Hepatocyte (in vitro differentiated cells): ENCODE data around the gene ADGRA3. TPM values are rescaled to one million over a fixed set of nuclear protein-coding genes. Genes with fewer than 3 reads are reported as not detected.
A peak's percentile ranks its signal among the peaks of the same experiment; 100 is the strongest.

ENCODE experiments used
- DNase-seq: peaks from one replicate; pipeline ENCODE4 v3.0.0-alpha.2; 2016; ENCODE audit warnings: low spot score
- H2AFZ ChIP-seq: fragments of 200-600 bp; sonication (generic); 2 replicates; pipeline ENCODE4 v1.6.0; 2016; ENCODE audit warnings: antibody characterized with exemption, mild to moderate bottlenecking
- H3K27ac ChIP-seq: fragments of 200-600 bp; sonication (generic); 2 replicates; pipeline ENCODE4 v1.5.1; 2016; ENCODE audit warnings: mild to moderate bottlenecking
- H3K27me3 ChIP-seq: fragments of 200-600 bp; sonication (generic); 2 replicates; pipeline ENCODE4 v1.6.1; 2016
- H3K36me3 ChIP-seq: fragments of 200-600 bp; sonication (generic); replicated peaks from 2 replicates; pipeline ENCODE4 v1.5.1; 2016; ENCODE audit warnings: low read depth; ENCODE audit not compliant: insufficient read depth
- H3K4me1 ChIP-seq: fragments of 200-600 bp; sonication (generic); 2 replicates; pipeline ENCODE4 v1.5.1; 2016; ENCODE audit warnings: mild to moderate bottlenecking, moderate library complexity; ENCODE audit not compliant: insufficient read depth
- H3K4me2 ChIP-seq: fragments of 200-600 bp; sonication (generic); 2 replicates; pipeline ENCODE4 v1.6.0; 2016
- H3K4me3 ChIP-seq: fragments of 200-600 bp; sonication (generic); 2 replicates; pipeline ENCODE4 v1.5.1; 2016; ENCODE audit warnings: mild to moderate bottlenecking
- H3K79me2 ChIP-seq: fragments of 200-600 bp; sonication (generic); 2 replicates; pipeline ENCODE4 v1.6.0; 2017; ENCODE audit warnings: mild to moderate bottlenecking
- H3K9me2 ChIP-seq: fragments of 200-600 bp; sonication (generic); replicated peaks from 2 replicates; pipeline ENCODE4 v1.6.0; 2017; ENCODE audit warnings: mild to moderate bottlenecking; ENCODE audit not compliant: insufficient read depth
- H3K9me3 ChIP-seq: fragments of 200-600 bp; sonication (generic); 2 replicates; pipeline ENCODE4 v1.5.1; 2016; ENCODE audit warnings: low read depth, mild to moderate bottlenecking
- H4K20me1 ChIP-seq: fragments of 200-600 bp; sonication (generic); 2 replicates; pipeline ENCODE4 v1.6.0; 2016; ENCODE audit warnings: mild to moderate bottlenecking; ENCODE audit not compliant: insufficient read depth, poor library complexity, severe bottlenecking
- CTCF ChIP-seq: fragments of 200-600 bp; sonication (generic); IDR thresholded peaks from 2 replicates; pipeline ENCODE4 v1.5.1; 2016; ENCODE audit warnings: antibody characterized with exemption, mild to moderate bottlenecking; ENCODE audit not compliant: poor library complexity
- EZH2 ChIP-seq: fragments of 200-600 bp; sonication (generic); IDR thresholded peaks from 2 replicates; pipeline ENCODE4 v1.6.1; 2016; ENCODE audit warnings: antibody characterized with exemption, mild to moderate bottlenecking, borderline replicate concordance
- EZH2phosphoT487 ChIP-seq: fragments of 200-600 bp; sonication (generic); IDR thresholded peaks from one replicate; pipeline ENCODE4 v1.6.1; 2018; ENCODE audit warnings: antibody characterized with exemption, mild to moderate bottlenecking, low read depth, moderate library complexity; ENCODE audit not compliant: unreplicated experiment, severe bottlenecking
- WGBS: methylation state at CpG from one replicate; pipeline ENCODE4 v1.1.6; 2016; ENCODE audit warnings: low lambda C conversion rate; ENCODE audit errors: missing lambda C conversion rate; 5-methylcytosine and 5-hydroxymethylcytosine counted together
- polyA plus RNA-seq: library from polyadenylated mRNA; unstranded; fragments of >200 nt; fragmentation: Nextera tagmentation; extraction: Ambion mirVana; gene quantifications from 2 replicates; pipeline ENCODE4 v1.2.1, GENCODE V29; 2016
- total RNA-seq: library from RNA; depleted of rRNA; stranded (reverse); fragments of >200 nt; gene quantifications from 2 replicates; pipeline ENCODE4 v1.2.3, GENCODE V29; 2014

Gene ADGRA3
- total and polyA plus RNA-seq, 2 experiments from 2014 or later = 21.2 to 61.6 TPM

GRCh38 chr4:22435652-22436051, 80.2 kb downstream of the ADGRA3 start:
- H3K4me3 ChIP-seq = no peak overlapping the region
- no peak overlapping the region for H3K27ac ChIP-seq
- peak; percentile 14 for DNase-seq

GRCh38 chr4:22434895-22435294, 81.0 kb downstream of the ADGRA3 start:
- H3K79me2 ChIP-seq = no peaks in the 10 kb centered on the region
- H3K36me3 ChIP-seq = no peaks in the 10 kb centered on the region
- H3K4me3 ChIP-seq = no peak overlapping the region
- 21% methylated on average over 6 of the region's 6 CpGs for WGBS
- no peaks in the 10 kb centered on the region for H4K20me1 ChIP-seq
- no peaks in the 10 kb centered on the region for H3K9me3 ChIP-seq
- H3K9me2 ChIP-seq = no peaks in the 10 kb centered on the region
- TF ChIP-seq EZH2phosphoT487 (no peak), CTCF (peak; percentile 54), EZH2 (no peak)
- no peak overlapping the region for H3K4me2 ChIP-seq
- H3K27ac ChIP-seq = no peak overlapping the region
- H2AFZ ChIP-seq = no peak overlapping the region
- no peaks in the 10 kb centered on the region for H3K27me3 ChIP-seq
- DNase-seq = peak; percentile 76
- no peaks in the 10 kb centered on the region for H3K4me1 ChIP-seq

More at GRCh38 chr4:22435652-22436051, 80.2 kb downstream of the ADGRA3 start:
- no peaks in the 10 kb centered on the region for H3K36me3 ChIP-seq
- no peak overlapping the region for H3K4me2 ChIP-seq
- TF ChIP-seq EZH2phosphoT487 = no peak
- TF ChIP-seq CTCF = no peak
- TF ChIP-seq EZH2 = no peak
- no peaks in the 10 kb centered on the region for H3K27me3 ChIP-seq
- H3K9me2 ChIP-seq = no peaks in the 10 kb centered on the region
- no peaks in the 10 kb centered on the region for H3K9me3 ChIP-seq
- H3K4me1 ChIP-seq = no peaks in the 10 kb centered on the region
- H4K20me1 ChIP-seq = no peaks in the 10 kb centered on the region
- no peak overlapping the region for H2AFZ ChIP-seq
- 27% methylated on average over 2 of the region's 2 CpGs for whole genome bisulfite sequencing
- H3K79me2 ChIP-seq = no peaks in the 10 kb centered on the region

GRCh38 chr4:22430626-22431025, 85.2 kb downstream of the ADGRA3 start:
- Histone ChIP-seq H3K9me3 (no peaks in the 10 kb centered on the region), H3K36me3 (no peaks in the 10 kb centered on the region), H3K9me2 (no peaks in the 10 kb centered on the region), H3K27ac (no peak overlapping the region), H3K4me1 (no peaks in the 10 kb centered on the region), H4K20me1 (no peaks in the 10 kb centered on the region), H3K4me2 (no peak overlapping the region), H3K79me2 (no peaks in the 10 kb centered on the region), H2AFZ (no peak overlapping the region), H3K27me3 (no peaks in the 10 kb centered on the region), H3K4me3 (no peak overlapping the region)
- WGBS = 63% methylated on average over 3 of the region's 3 CpGs
- TF ChIP-seq CTCF (no peak), EZH2 (no peak), EZH2phosphoT487 (no peak)
- DNase-seq = no peak

- H3K9me3 ChIP-seq = no peaks in the 10 kb centered on the region
- DNase-seq = no peak
- H4K20me1 ChIP-seq = no peaks in the 10 kb centered on the region
- no peaks in the 10 kb centered on the region for H3K27me3 ChIP-seq
- no peak for TF ChIP-seq EZH2phosphoT487
- TF ChIP-seq EZH2 = no peak
- no peak for TF ChIP-seq CTCF
- no peaks in the 10 kb centered on the region for H3K9me2 ChIP-seq
- H3K27ac ChIP-seq = no peak overlapping the region
- no peak overlapping the region for H3K4me2 ChIP-seq
- H3K4me1 ChIP-seq = no peaks in the 10 kb centered on the region
- no peak overlapping the region for H3K4me3 ChIP-seq
- H2AFZ ChIP-seq = no peak overlapping the region
- no peaks in the 10 kb centered on the region for H3K36me3 ChIP-seq
- WGBS = 97% methylated on average over 4 of the region's 4 CpGs
- no peaks in the 10 kb centered on the region for H3K79me2 ChIP-seq
These were observed 87.4 kb downstream of the ADGRA3 start for GRCh38 chr4:22428441-22428840.
